Measurements from ENCODE around the gene LRPPRC.
A peak's percentile ranks its signal among the peaks of the same experiment; 100 is the strongest.

LRPPRC gene

GRCh38 chr2:43874776-43875451 lies 120.9 kb downstream of the LRPPRC start:
- no peak overlapping the region for H3K27ac ChIP-seq
- TF ChIP-seq Cebpa-rat (IDR thresholded peaks at IDR 0.05) = no peak
- no peaks in the 10 kb centered on the region for H3K4me1 ChIP-seq
- H3K36me3 ChIP-seq = no peaks in the 10 kb centered on the region
- no peak overlapping the region for H3K4me3 ChIP-seq
- no peak overlapping the region for H3K9ac ChIP-seq
- no peaks in the 10 kb centered on the region for H3K27me3 ChIP-seq
- H4K20me1 ChIP-seq = no peaks in the 10 kb centered on the region
- H3K9me3 ChIP-seq (replicated peaks in 1 of 11) = no peaks in the 10 kb centered on the region
- no peak overlapping the region for H3K4me2 ChIP-seq

DNA sequence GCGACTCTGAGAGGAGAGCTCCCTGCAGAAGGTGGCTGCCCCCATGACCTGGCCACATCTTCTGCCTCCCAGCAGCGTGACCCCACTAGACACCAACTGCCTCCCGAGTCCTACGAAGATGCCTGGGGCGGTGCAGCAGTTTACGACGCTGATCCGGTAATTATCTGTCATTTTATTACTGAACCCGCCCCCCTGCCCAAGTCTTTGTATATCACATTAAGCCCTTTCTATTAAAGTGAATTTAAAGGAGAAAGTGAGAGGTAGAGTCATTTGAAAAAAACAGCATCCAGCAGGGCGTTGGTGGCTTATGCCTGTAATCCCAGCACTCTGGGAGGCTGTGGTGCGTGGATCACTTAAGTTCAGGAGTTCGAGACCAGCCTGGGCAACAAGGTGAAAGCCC lies 123.6 kb downstream of the LRPPRC start:
- Histone ChIP-seq H3K4me2 (no peak overlapping the region), H3K27me3 (no peaks in the 10 kb centered on the region)

DNA sequence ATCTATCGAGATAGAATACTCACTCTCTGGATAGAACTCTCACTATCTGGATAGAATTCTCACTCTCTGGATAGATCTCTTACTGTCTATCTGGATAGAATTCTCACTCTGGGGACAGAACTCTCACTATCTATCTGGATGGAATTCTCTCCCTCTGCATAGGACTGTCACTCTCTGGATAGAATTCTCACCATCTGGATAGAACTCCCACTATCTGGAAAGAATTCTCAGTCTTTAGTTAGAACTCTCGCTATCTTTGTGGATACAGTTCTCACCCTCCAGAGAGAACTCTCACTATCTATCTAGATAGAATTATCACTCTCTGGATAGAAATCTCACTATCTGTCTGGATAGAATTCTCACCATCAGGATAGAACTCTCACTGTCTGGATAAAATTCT lies 140.5 kb downstream of the LRPPRC start:
- Histone ChIP-seq H3K4me3 (no peak overlapping the region), H3K27me3 (no peaks in the 10 kb centered on the region), H4K20me1 (no peaks in the 10 kb centered on the region), H3K27ac (no peak overlapping the region), H3K36me3 (no peaks in the 10 kb centered on the region), H3K9me3 (replicated peaks in 1 of 11) (no peaks in the 10 kb centered on the region), H3K4me1 (no peaks in the 10 kb centered on the region), H3K4me2 (no peak overlapping the region), H3K9ac (no peak overlapping the region)
- TF ChIP-seq Cebpa-rat (IDR thresholded peaks at IDR 0.05) = no peak

More for the DNA sequence above, 123.6 kb downstream of the LRPPRC start:
- H3K9ac ChIP-seq = no peak overlapping the region
- H3K4me3 ChIP-seq = no peak overlapping the region
- no peaks in the 10 kb centered on the region for H3K36me3 ChIP-seq
- H3K27ac ChIP-seq = no peak overlapping the region
- no peak for TF ChIP-seq Cebpa-rat (IDR thresholded peaks at IDR 0.05)
- H3K4me1 ChIP-seq = no peaks in the 10 kb centered on the region
- H4K20me1 ChIP-seq = no peaks in the 10 kb centered on the region
- no peaks in the 10 kb centered on the region for H3K9me3 ChIP-seq (replicated peaks in 1 of 11)

DNA sequence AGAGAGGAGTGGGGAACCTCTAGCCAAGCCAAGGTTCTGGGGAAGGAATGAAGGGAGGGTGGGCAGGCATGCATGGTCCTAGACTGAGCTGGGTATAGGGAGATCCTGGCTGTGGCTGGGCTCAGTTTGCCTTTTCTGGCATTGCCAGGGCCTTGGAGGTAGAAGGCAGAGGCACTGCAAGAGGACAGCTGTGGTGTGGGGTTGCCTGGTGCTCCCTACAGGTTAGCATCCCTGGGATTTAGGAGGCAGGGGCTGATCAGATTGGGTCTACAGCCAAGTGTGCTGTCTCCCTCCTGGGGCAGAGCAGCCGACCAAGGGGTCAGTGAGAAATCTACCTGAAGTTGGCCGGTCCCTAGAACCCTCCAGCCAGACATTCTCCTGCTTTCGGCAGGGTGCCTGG lies 141.1 kb downstream of the LRPPRC start:
- no peaks in the 10 kb centered on the region for H3K36me3 ChIP-seq
- H3K4me3 ChIP-seq = no peak overlapping the region
- no peaks in the 10 kb centered on the region for H3K27me3 ChIP-seq
- no peak overlapping the region for H3K4me2 ChIP-seq
- H3K27ac ChIP-seq = no peak overlapping the region
- no peaks in the 10 kb centered on the region for H3K9me3 ChIP-seq (replicated peaks in 1 of 11)
- no peaks in the 10 kb centered on the region for H4K20me1 ChIP-seq
- TF ChIP-seq Cebpa-rat (IDR thresholded peaks at IDR 0.05) = no peak
- no peaks in the 10 kb centered on the region for H3K4me1 ChIP-seq
- H3K9ac ChIP-seq = no peak overlapping the region

- Histone ChIP-seq H3K4me3 (no peak overlapping the region), H4K20me1 (no peaks in the 10 kb centered on the region), H3K4me2 (no peak overlapping the region), H3K36me3 (no peaks in the 10 kb centered on the region), H3K4me1 (peaks cover 0 to 3% (median under 1%) of the 10 kb centered on the region in 10 experiments; a peak in 8 of 20 replicates), H3K27ac (no peak overlapping the region), H3K27me3 (no peaks in the 10 kb centered on the region), H3K9me3 (replicated peaks in 1 of 11) (no peaks in the 10 kb centered on the region), H3K9ac (no peak overlapping the region)
- TF ChIP-seq Cebpa-rat (IDR thresholded peaks at IDR 0.05) = no peak
Observed at GRCh38 chr2:43853141-43854081, 142.4 kb downstream of the LRPPRC start.

DNA sequence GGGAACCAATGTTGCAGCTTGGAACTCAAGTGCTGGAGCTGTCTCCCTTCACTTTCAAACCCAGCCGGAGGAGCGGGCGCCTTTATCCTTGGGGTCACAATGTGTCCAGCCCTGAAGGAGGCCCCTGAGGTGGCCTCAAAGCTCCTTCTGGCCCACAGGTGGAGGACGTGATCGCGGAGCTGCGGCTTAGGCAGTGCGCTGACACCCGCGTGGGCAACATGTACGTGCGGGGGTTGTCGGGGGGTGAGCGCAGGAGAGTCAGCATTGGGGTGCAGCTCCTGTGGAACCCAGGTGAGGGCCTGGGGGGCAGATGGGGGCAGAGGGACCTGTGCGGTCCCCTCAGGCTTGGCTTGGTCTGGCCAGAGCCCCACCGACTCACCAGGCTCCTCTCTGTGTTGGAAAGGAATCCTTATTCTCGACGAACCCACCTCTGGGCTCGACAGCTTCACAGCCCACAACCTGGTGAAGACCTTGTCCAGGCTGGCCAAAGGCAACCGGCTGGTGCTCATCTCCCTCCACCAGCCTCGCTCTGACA lies 143.5 kb downstream of the LRPPRC start:
- no peaks in the 10 kb centered on the region for H3K36me3 ChIP-seq
- H3K4me1 ChIP-seq = peaks cover 0 to 9% (median 7%) of the 10 kb centered on the region in 10 experiments; a peak in 10 of 20 replicates
- H3K9me3 ChIP-seq (replicated peaks in 1 of 11) = no peaks in the 10 kb centered on the region
- H4K20me1 ChIP-seq = no peaks in the 10 kb centered on the region
- no peak for TF ChIP-seq Cebpa-rat (IDR thresholded peaks at IDR 0.05)
- no peak overlapping the region for H3K4me3 ChIP-seq
- H3K27ac ChIP-seq = no peak overlapping the region
- no peaks in the 10 kb centered on the region for H3K27me3 ChIP-seq
- no peak overlapping the region for H3K4me2 ChIP-seq
- H3K9ac ChIP-seq = no peak overlapping the region

- no peak overlapping the region for H3K27ac ChIP-seq
- no peak for TF ChIP-seq Cebpa-rat (IDR thresholded peaks at IDR 0.05)
- peaks cover 0 to 9% (median 7%) of the 10 kb centered on the region in 10 experiments; a peak in 10 of 20 replicates for H3K4me1 ChIP-seq
- no peaks in the 10 kb centered on the region for H3K36me3 ChIP-seq
- no peaks in the 10 kb centered on the region for H3K9me3 ChIP-seq (replicated peaks in 1 of 11)
- H4K20me1 ChIP-seq = no peaks in the 10 kb centered on the region
- H3K4me2 ChIP-seq = no peak overlapping the region
- H3K4me3 ChIP-seq = no peak overlapping the region
- no peak overlapping the region for H3K9ac ChIP-seq
- no peaks in the 10 kb centered on the region for H3K27me3 ChIP-seq
Observed at GRCh38 chr2:43851011-43851980, 144.5 kb downstream of the LRPPRC start.

DNA sequence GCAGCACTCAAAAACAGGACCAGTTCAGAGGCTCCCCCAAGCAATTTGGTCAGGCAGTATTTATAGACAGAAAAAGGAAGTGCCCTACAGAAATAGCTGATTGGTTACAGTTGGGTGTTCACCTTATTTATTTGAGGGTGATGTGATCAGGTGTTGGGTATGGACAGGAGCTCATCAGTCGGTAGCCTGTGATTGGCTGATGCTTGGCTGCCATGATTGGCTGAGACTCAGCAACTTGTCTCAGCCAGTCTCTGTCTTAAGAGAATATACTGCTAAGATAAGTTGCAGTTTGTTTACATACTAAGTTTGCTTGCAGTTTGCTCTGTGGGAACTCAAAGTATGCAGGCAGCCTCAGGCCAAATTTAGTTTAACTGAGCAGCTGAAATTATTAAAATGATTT lies 147.6 kb downstream of the LRPPRC start:
- Histone ChIP-seq H3K27ac (no peak overlapping the region), H3K4me2 (peak overlapping the region in 4 of 11 experiments; percentile 9 to 50 (median 34); a peak in 8 of 22 replicates), H3K4me3 (no peak overlapping the region), H3K9ac (no peak overlapping the region), H3K4me1 (peaks cover 0 to 9% (median 7%) of the 10 kb centered on the region in 10 experiments; a peak in 10 of 20 replicates), H3K9me3 (replicated peaks in 1 of 11) (no peaks in the 10 kb centered on the region), H4K20me1 (no peaks in the 10 kb centered on the region), H3K27me3 (no peaks in the 10 kb centered on the region), H3K36me3 (no peaks in the 10 kb centered on the region)
- no peak for TF ChIP-seq Cebpa-rat (IDR thresholded peaks at IDR 0.05)
